PFSK-1 (cell line): Measurements from ENCODE around the gene BOD1.

ENCODE experiments used
- FOXP2 ChIP-seq: optimal IDR thresholded peaks from 2 replicates; pipeline ENCODE3; 2011; ENCODE audit warnings: borderline replicate concordance, control low read depth, inconsistent platforms; ENCODE audit not compliant: insufficient read depth; ENCODE audit errors: extremely low read length, extremely low read depth
- POLR2AphosphoS5 ChIP-seq: IDR thresholded peaks from 2 replicates; pipeline ENCODE4 v1.6.1; 2012; ENCODE audit warnings: low read depth, mild to moderate bottlenecking, control low read depth, low read length, moderate library complexity
- REST ChIP-seq, 2 experiments: IDR thresholded peaks; 2 replicates each; pipeline versions ENCODE4 v1.6.1 to v1.8.0; 2011 to 2012; ENCODE audit warnings: low read depth in 2 of 2, low read length in 2 of 2, control low read depth in 1 of 2, inconsistent platforms in 1 of 2, mild to moderate bottlenecking in 1 of 2, moderate library complexity in 1 of 2; ENCODE audit not compliant: insufficient read depth in 1 of 2
- SIN3A ChIP-seq: IDR thresholded peaks from 2 replicates; pipeline ENCODE4 v1.6.1; 2012; ENCODE audit warnings: mild to moderate bottlenecking, low read length, moderate library complexity, borderline replicate concordance; ENCODE audit not compliant: insufficient read depth
- TAF1 ChIP-seq: IDR thresholded peaks from 2 replicates; pipeline ENCODE4 v1.6.1; 2012; ENCODE audit warnings: low read length, control low read depth, borderline replicate concordance; ENCODE audit not compliant: insufficient read depth

BOD1 gene

GRCh38 chr5:173644673-173645436, 28.4 kb upstream of the BOD1 start:
- TF ChIP-seq POLR2AphosphoS5 (no peak), REST (IDR thresholded peaks at IDR 0.05; ENCODE audit: insufficient read depth in 1 of 2, low read depth in 2 of 2, low read length in 2 of 2) (no peak)

- TF ChIP-seq POLR2AphosphoS5: no peak
- no peak for TF ChIP-seq FOXP2
- TF ChIP-seq TAF1: no peak
- no peak for TF ChIP-seq SIN3A
- no peak for TF ChIP-seq REST (IDR thresholded peaks at IDR 0.05; ENCODE audit: insufficient read depth in 1 of 2, low read depth in 2 of 2, low read length in 2 of 2)
Observed at GRCh38 chr5:173643964-173644363, 27.5 kb upstream of the BOD1 start.

DNA sequence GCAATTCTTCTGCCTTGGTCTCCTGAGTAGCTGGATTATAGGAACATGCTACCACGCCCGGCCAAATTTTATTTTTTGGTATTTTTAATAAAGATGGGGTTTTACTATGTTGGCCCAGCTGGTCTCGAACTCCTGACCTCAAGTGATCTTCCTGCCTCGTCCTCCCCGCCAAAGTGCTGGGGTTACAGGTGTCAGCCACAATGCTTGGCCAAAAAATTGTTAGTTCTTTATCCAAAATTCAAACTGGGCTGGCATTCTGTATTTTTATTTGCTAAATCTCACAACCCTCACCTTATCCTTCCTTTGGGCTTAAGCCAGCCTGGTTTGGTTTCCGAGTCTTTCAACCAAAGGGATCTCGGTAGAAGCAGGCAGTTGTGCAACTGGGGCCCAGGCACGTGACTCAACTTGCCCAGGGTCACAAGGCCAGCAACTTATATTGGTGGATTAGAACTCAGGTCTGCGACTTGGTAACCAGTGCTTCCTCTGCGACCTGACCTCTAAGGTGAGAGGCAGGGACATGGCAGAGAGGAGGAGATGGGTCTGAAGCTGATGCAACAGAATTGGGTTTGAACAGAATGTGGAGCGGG, 26.5 kb upstream of the BOD1 start:
- no peak for TF ChIP-seq SIN3A
- TF ChIP-seq POLR2AphosphoS5: no peak
- TF ChIP-seq FOXP2: no peak
- TF ChIP-seq TAF1: no peak
- no peak for TF ChIP-seq REST (IDR thresholded peaks at IDR 0.05; ENCODE audit: insufficient read depth in 1 of 2, low read depth in 2 of 2, low read length in 2 of 2)

DNA sequence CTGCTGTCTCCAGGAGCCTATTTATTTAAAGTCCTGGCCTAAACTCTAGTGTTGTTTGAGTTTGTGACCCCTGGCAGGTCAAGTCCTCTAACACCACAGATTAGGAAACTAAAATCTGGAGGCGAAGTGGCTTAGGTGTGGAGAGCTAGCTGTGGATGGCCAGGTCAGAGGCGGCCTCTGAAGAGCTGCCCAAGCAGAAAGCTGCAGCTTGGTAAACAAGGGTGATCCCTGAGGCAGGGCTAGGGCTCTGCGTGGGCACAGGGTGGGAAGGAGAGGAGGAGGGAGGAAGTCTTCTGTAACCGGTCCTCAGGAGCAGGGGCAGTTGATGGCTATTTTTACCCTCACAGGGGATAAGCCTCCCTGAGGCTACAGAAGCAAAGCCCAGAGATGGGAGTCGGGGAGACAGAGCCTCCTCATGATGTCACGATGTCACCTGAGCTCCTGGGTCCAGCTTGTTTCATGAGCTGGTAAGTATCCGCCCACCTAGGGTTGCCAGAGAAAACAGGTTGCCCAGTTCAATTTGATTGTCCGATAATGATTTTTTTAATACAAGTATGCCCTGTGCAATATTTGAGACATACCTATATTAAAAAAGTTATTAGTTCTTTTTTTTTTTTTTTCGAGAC, 25.9 kb upstream of the BOD1 start:
- TF ChIP-seq TAF1 (no peak), REST (IDR thresholded peaks at IDR 0.05; ENCODE audit: insufficient read depth in 1 of 2, low read depth in 2 of 2, low read length in 2 of 2) (no peak), FOXP2 (no peak), POLR2AphosphoS5 (no peak), SIN3A (no peak)
